GM21825 (cell line): Measurements from ENCODE around the gene SAMD1.

Source experiments
- ATAC-seq: cut with Tn5 transposase; IDR thresholded peaks from one replicate; pipeline ENCODE4 v1.9.1; 2021; ENCODE audit warnings: mild to moderate bottlenecking, moderate library complexity; ENCODE audit not compliant: unreplicated experiment

Gene SAMD1

GRCh38 chr19:14090509-14091080 lies at the start of gene SAMD1:
Gene SAMD1, minus strand, starts transcription at chr19:14090751.
- ATAC-seq = peak; percentile 33

GRCh38 chr19:14139944-14140343 lies 49.4 kb upstream of the SAMD1 start:
- ATAC-seq = no peak

- ATAC-seq = no peak
These were observed 48.2 kb upstream of the SAMD1 start for GRCh38 chr19:14138576-14139265.

- peak; percentile 73 for ATAC-seq
These were observed 46.1 kb upstream of the SAMD1 start, which contains the start of gene ASF1B for GRCh38 chr19:14136509-14137281. Gene ASF1B, minus strand, starts transcription at chr19:14136589. Its CDS starts 133 bp downstream, at chr19:14136456.

GRCh38 chr19:14135985-14136508 lies 45.5 kb upstream of the SAMD1 start:
- no peak for ATAC-seq

GRCh38 chr19:14135355-14135754 lies 44.8 kb upstream of the SAMD1 start:
- ATAC-seq = no peak

- ATAC-seq = no peak
These were observed 37.5 kb upstream of the SAMD1 start for GRCh38 chr19:14127929-14128509.

- no peak for ATAC-seq
These were observed 36.6 kb upstream of the SAMD1 start for GRCh38 chr19:14127176-14127575.

- no peak for ATAC-seq
These were observed 32.4 kb upstream of the SAMD1 start for GRCh38 chr19:14122924-14123323.

GRCh38 chr19:14120497-14120780 lies 29.9 kb upstream of the SAMD1 start:
- no peak for ATAC-seq

- no peak for ATAC-seq
These were observed 29.3 kb upstream of the SAMD1 start for GRCh38 chr19:14119644-14120496.

GRCh38 chr19:14119146-14119545 lies 28.6 kb upstream of the SAMD1 start:
- ATAC-seq = no peak

GRCh38 chr19:14118165-14119051 lies 27.9 kb upstream of the SAMD1 start:
- ATAC-seq = no peak

GRCh38 chr19:14117668-14118164 lies 27.2 kb upstream of the SAMD1 start, which contains the start of gene PRKACA:
Gene PRKACA, minus strand, starts transcription at chr19:14117762. Its CDS starts 215 bp downstream, at chr19:14117547.
- ATAC-seq = peak; percentile 81

- peak; percentile 8 for ATAC-seq
These were observed 26.5 kb upstream of the SAMD1 start for GRCh38 chr19:14116918-14117578.

GRCh38 chr19:14116525-14116917 lies 26.0 kb upstream of the SAMD1 start:
- no peak for ATAC-seq

- no peak for ATAC-seq
These were observed 25.2 kb upstream of the SAMD1 start for GRCh38 chr19:14115756-14116155.

- ATAC-seq = no peak
These were observed 24.3 kb upstream of the SAMD1 start for GRCh38 chr19:14114854-14115253.

- ATAC-seq = no peak
These were observed 23.9 kb upstream of the SAMD1 start for GRCh38 chr19:14114439-14114838.
